Mesothelial cell of epicardium (in vitro differentiated cells): ENCODE results near the gene PALLD. TPM values are rescaled to one million over a fixed set of nuclear protein-coding genes. Genes with fewer than 3 reads are reported as not detected.

Source experiments
- DNase-seq, 2 experiments: peaks; one replicate each; pipeline ENCODE4 v3.0.0; 2021; ENCODE audit warnings: low spot score in 2 of 2; ENCODE audit not compliant: unreplicated experiment in 2 of 2
- H3K27ac Mint-ChIP-seq: 2 replicates; pipeline ENCODE4 v1.8.0; 2021; ENCODE audit warnings: mixed read lengths
- H3K27me3 Mint-ChIP-seq: 2 replicates; pipeline ENCODE4 v1.8.0; 2021; ENCODE audit warnings: low read depth, mixed read lengths
- H3K36me3 Mint-ChIP-seq: 2 replicates; pipeline ENCODE4 v1.8.0; 2021; ENCODE audit warnings: mixed read lengths
- H3K4me1 Mint-ChIP-seq: 2 replicates; pipeline ENCODE4 v1.8.0; 2021; ENCODE audit warnings: mixed read lengths
- H3K4me3 Mint-ChIP-seq: 2 replicates; pipeline ENCODE4 v1.8.0; 2021; ENCODE audit warnings: mild to moderate bottlenecking, moderate library complexity, mixed read lengths
- H3K9me3 Mint-ChIP-seq: 2 replicates; pipeline ENCODE4 v1.8.0; 2021; ENCODE audit warnings: mixed read lengths
- CTCF ChIP-seq: fragments of 200-600 bp; sonication (generic); IDR thresholded peaks from one replicate; pipeline ENCODE4 v1.5.0; 2021; ENCODE audit warnings: antibody characterized with exemption; ENCODE audit not compliant: unreplicated experiment
- total RNA-seq: library from RNA; stranded (reverse); gene quantifications from 3 replicates; pipeline ENCODE4 v1.2.1, GENCODE V29; 2021

The PALLD gene
- total RNA-seq, 1 donor from 2014 or later: 158 TPM

GRCh38 chr4:168715896-168716295 lies 219.0 kb downstream of the PALLD start:
- peak overlapping the region; percentile 1 for H3K27ac Mint-ChIP-seq
- H3K4me3 Mint-ChIP-seq: no peak overlapping the region
- H3K27me3 Mint-ChIP-seq: no peaks in the 10 kb centered on the region
- DNase-seq: no peak
- H3K4me1 Mint-ChIP-seq: peaks cover 20% of the 10 kb centered on the region
- H3K36me3 Mint-ChIP-seq: peaks cover 53% of the 10 kb centered on the region
- peaks cover 5% of the 10 kb centered on the region for H3K9me3 Mint-ChIP-seq
- no peak for TF ChIP-seq CTCF

GRCh38 chr4:168716406-168717129 lies 219.7 kb downstream of the PALLD start:
- Mint-ChIP-seq H3K4me1 (peaks cover 18% of the 10 kb centered on the region), H3K9me3 (peaks cover 5% of the 10 kb centered on the region), H3K4me3 (no peak overlapping the region), H3K36me3 (peaks cover 48% of the 10 kb centered on the region), H3K27ac (peak overlapping the region; percentile 17), H3K27me3 (no peaks in the 10 kb centered on the region)
- no peak for TF ChIP-seq CTCF
- no peak for DNase-seq

GRCh38 chr4:168717847-168718246 lies 221.0 kb downstream of the PALLD start:
- no peak overlapping the region for H3K27ac Mint-ChIP-seq
- H3K9me3 Mint-ChIP-seq: peaks cover 5% of the 10 kb centered on the region
- peaks cover 40% of the 10 kb centered on the region for H3K36me3 Mint-ChIP-seq
- peaks cover 12% of the 10 kb centered on the region for H3K4me1 Mint-ChIP-seq
- no peaks in the 10 kb centered on the region for H3K27me3 Mint-ChIP-seq
- no peak overlapping the region for H3K4me3 Mint-ChIP-seq
- no peak for TF ChIP-seq CTCF
- no peak for DNase-seq

- peaks cover 5% of the 10 kb centered on the region for H3K9me3 Mint-ChIP-seq
- H3K4me1 Mint-ChIP-seq: peaks cover 7% of the 10 kb centered on the region
- H3K4me3 Mint-ChIP-seq: no peak overlapping the region
- no peak overlapping the region for H3K27ac Mint-ChIP-seq
- no peak for DNase-seq
- peaks cover 39% of the 10 kb centered on the region for H3K36me3 Mint-ChIP-seq
- H3K27me3 Mint-ChIP-seq: no peaks in the 10 kb centered on the region
- TF ChIP-seq CTCF: no peak
Observed at GRCh38 chr4:168719725-168720124, 222.9 kb downstream of the PALLD start.

GRCh38 chr4:168720396-168720900 lies 223.6 kb downstream of the PALLD start:
- Mint-ChIP-seq H3K36me3 (peaks cover 40% of the 10 kb centered on the region), H3K27me3 (no peaks in the 10 kb centered on the region), H3K27ac (peak overlapping the region; percentile 15), H3K4me3 (no peak overlapping the region), H3K9me3 (peaks cover 5% of the 10 kb centered on the region), H3K4me1 (peaks cover 7% of the 10 kb centered on the region)
- TF ChIP-seq CTCF: no peak
- DNase-seq: no peak
